ENCODE measurements around the gene SEMA4F. TPM values are rescaled to one million over a fixed set of nuclear protein-coding genes. Genes with fewer than 3 reads are reported as not detected.
A peak's percentile ranks its signal among the peaks of the same experiment; 100 is the strongest.

Gene SEMA4F, protein sequence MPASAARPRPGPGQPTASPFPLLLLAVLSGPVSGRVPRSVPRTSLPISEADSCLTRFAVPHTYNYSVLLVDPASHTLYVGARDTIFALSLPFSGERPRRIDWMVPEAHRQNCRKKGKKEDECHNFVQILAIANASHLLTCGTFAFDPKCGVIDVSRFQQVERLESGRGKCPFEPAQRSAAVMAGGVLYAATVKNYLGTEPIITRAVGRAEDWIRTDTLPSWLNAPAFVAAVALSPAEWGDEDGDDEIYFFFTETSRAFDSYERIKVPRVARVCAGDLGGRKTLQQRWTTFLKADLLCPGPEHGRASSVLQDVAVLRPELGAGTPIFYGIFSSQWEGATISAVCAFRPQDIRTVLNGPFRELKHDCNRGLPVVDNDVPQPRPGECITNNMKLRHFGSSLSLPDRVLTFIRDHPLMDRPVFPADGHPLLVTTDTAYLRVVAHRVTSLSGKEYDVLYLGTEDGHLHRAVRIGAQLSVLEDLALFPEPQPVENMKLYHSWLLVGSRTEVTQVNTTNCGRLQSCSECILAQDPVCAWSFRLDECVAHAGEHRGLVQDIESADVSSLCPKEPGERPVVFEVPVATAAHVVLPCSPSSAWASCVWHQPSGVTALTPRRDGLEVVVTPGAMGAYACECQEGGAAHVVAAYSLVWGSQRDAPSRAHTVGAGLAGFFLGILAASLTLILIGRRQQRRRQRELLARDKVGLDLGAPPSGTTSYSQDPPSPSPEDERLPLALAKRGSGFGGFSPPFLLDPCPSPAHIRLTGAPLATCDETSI
- 17.5 to 19.8 TPM (median 18.1 TPM) in 3 replicates for total RNA-seq

DNA sequence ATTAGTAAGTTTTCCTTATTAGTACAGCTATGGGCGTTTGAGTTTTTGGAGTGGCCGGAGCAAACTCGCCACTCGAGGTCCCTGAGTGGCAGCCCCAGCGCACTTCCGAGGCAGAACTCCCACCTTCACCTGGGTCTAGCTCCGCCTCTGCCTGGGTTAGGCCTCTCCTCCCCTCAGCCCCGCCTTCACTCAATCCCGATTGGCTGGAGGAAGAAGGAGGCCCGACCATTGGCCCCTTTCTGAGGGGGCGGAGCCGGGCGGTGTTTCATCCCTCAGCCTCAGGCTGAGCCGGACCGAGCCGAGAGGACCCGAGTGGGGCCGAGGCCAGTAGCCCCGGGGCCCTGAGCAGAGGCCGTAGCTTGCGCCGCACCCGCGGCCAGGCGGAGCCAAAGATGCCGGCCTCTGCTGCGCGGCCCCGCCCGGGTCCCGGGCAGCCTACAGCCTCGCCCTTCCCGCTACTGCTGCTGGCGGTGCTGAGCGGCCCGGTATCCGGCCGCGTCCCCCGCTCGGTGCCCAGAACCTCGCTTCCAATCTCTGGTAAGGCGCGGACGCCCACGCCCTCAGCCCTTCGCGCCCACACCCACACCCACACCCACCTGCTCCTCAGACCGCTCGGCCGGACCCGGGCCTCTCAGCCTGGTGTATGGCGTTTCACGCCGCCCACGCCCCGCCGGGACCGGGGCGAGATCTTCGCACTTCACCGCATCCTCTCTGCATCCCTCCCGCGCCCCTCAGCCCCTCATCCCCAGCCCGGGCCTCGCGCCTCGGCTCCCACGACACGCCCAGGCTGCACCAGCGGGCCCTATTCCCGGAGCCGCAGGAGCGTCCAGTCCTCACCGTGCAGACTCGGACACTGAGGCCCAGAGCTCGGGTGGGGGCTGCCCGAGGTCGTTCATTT, at the start of gene SEMA4F:
Gene SEMA4F (plus strand): TSS at position 263 of the 898 bp plus-strand sequence. CDS start 130 bp downstream, at position 393.
- peak within 1 kb of the TSS; percentile 75 for H3K4me3 Mint-ChIP-seq
- DNase-seq (ENCODE audit: low spot score in 2 of 2, unreplicated experiment in 2 of 2) = peak; percentile 89 to 93
- H3K4me1 Mint-ChIP-seq = peaks cover 4% of the 10 kb centered on the region
- peaks cover 6% of the 10 kb centered on the region for H3K36me3 Mint-ChIP-seq
- no peak within 1 kb of the TSS for H3K27ac Mint-ChIP-seq
- H3K27me3 Mint-ChIP-seq (ENCODE audit: low read depth) = peaks cover 16% of the 10 kb centered on the region
- H3K9me3 Mint-ChIP-seq = no peaks in the 10 kb centered on the region
- TF ChIP-seq, protein P1, sequence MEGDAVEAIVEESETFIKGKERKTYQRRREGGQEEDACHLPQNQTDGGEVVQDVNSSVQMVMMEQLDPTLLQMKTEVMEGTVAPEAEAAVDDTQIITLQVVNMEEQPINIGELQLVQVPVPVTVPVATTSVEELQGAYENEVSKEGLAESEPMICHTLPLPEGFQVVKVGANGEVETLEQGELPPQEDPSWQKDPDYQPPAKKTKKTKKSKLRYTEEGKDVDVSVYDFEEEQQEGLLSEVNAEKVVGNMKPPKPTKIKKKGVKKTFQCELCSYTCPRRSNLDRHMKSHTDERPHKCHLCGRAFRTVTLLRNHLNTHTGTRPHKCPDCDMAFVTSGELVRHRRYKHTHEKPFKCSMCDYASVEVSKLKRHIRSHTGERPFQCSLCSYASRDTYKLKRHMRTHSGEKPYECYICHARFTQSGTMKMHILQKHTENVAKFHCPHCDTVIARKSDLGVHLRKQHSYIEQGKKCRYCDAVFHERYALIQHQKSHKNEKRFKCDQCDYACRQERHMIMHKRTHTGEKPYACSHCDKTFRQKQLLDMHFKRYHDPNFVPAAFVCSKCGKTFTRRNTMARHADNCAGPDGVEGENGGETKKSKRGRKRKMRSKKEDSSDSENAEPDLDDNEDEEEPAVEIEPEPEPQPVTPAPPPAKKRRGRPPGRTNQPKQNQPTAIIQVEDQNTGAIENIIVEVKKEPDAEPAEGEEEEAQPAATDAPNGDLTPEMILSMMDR (IDR thresholded peaks at IDR 0.05; ENCODE audit: unreplicated experiment) = no peak

DNA sequence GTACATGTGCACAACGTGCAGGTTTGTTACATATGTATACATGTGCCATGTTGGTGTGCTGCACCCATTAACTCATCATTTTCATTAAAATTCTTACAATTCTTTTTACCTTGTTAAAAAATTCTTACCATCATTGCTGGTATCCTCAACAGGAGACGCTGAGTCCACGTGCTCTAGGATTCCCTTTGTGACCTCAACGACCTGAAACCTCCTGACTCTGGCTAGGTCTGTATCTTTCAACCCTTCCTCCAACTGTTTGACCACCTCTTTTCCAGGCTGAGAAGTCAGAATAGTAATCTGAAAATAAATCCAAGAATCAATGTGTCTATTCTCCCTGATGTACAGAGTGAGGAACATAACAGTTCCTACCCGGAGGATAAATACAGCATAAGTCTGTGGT, 47.1 kb upstream of the SEMA4F start:
- H3K27ac Mint-ChIP-seq = no peak overlapping the region
- peaks cover 14% of the 10 kb centered on the region for H3K27me3 Mint-ChIP-seq (ENCODE audit: low read depth)
- no peak for DNase-seq (ENCODE audit: low spot score in 2 of 2, unreplicated experiment in 2 of 2)
- TF ChIP-seq, protein P1 (IDR thresholded peaks at IDR 0.05; ENCODE audit: unreplicated experiment) = no peak
- H3K9me3 Mint-ChIP-seq = peaks cover 24% of the 10 kb centered on the region
- no peak overlapping the region for H3K4me3 Mint-ChIP-seq
- no peaks in the 10 kb centered on the region for H3K4me1 Mint-ChIP-seq
- H3K36me3 Mint-ChIP-seq = peaks cover 10% of the 10 kb centered on the region

DNA sequence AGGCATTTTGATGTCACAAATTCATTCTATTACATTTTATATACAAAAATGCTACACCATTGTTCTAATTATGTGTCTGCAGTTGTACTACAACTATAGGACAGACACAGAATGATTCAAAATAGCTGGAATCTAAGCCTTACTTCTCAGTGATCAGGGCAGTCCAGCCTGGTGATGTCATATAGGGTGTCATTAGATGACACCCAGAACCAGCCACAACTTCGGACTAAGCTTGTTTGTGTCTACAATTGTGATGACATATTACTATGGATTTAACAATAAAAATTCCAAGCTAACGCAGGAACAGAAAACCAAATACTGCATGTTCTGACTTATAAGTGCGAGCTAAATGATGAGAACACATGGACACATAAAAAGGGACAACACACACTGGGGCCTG, 36.9 kb upstream of the SEMA4F start:
- peaks cover 3% of the 10 kb centered on the region for H3K27me3 Mint-ChIP-seq (ENCODE audit: low read depth)
- H3K4me3 Mint-ChIP-seq = no peak overlapping the region
- no peak overlapping the region for H3K27ac Mint-ChIP-seq
- H3K9me3 Mint-ChIP-seq = no peaks in the 10 kb centered on the region
- TF ChIP-seq, protein P1 (IDR thresholded peaks at IDR 0.05; ENCODE audit: unreplicated experiment) = no peak
- DNase-seq (ENCODE audit: low spot score in 2 of 2, unreplicated experiment in 2 of 2) = no peak
- H3K4me1 Mint-ChIP-seq = no peaks in the 10 kb centered on the region
- H3K36me3 Mint-ChIP-seq = peaks cover 9% of the 10 kb centered on the region

DNA sequence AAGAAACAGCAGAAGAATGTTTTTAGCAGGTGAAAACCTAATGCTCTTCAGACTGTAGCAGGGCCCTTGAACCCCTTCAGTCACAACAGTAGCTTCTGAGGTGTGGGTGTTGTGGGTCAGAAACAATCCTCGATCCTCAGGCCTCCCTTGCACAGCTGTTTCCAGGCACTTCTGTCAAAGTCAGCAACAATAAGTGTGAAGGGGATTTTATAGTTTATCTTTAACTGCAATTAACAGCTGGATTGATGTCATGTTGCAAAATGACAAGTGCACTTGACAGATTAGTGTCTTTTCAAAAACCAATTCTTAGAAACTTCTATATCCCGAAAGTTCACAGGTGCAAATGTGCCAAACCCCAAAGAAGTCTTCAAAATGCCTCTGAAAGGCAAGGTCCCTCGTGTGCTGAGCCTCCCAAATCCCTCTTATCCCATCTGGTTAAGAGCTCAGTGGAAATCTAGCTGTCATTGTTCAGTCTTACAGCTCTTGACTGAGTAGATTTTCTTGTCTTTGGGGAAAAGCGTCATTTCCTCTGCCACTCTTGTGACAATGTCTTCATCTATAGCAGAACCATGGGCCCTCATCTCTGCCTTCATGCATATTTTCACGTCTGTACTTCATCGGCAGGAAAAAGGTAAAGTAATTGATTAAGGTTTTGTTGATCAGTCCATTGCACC, 35.5 kb upstream of the SEMA4F start:
- peaks cover 4% of the 10 kb centered on the region for H3K36me3 Mint-ChIP-seq
- peaks cover 3% of the 10 kb centered on the region for H3K27me3 Mint-ChIP-seq (ENCODE audit: low read depth)
- H3K9me3 Mint-ChIP-seq = no peaks in the 10 kb centered on the region
- TF ChIP-seq, protein P1 (IDR thresholded peaks at IDR 0.05; ENCODE audit: unreplicated experiment) = no peak
- H3K4me3 Mint-ChIP-seq = no peak overlapping the region
- H3K27ac Mint-ChIP-seq = no peak overlapping the region
- no peaks in the 10 kb centered on the region for H3K4me1 Mint-ChIP-seq
- no peak for DNase-seq (ENCODE audit: low spot score in 2 of 2, unreplicated experiment in 2 of 2)
